Pancreas (tissue), 10 donors: Measurements from ENCODE around the gene BPIFB1. TPM values are rescaled to one million over a fixed set of nuclear protein-coding genes. Genes with fewer than 3 reads are reported as not detected.

Experiments used
- ATAC-seq, 4 donors: fragments of 200-7000 bp; cut with Tn5 transposase; one replicate each; pipeline versions ENCODE4 v1.8.0 to v1.9.1; 2020; ENCODE audit warnings: mild to moderate bottlenecking in 4 of 4, moderate library complexity in 4 of 4
- DNase-seq, 6 donors: peaks; one replicate each; pipeline ENCODE4 v3.0.0-alpha.2; 2020
- FAIRE-seq: peaks from 2 replicates; lab custom pipeline; 2012; peaks lifted over from hg19 to GRCh38; lab: Jason Lieb, UNC
- H3K27ac ChIP-seq, 4 donors: fragments of 200-600 bp; sonication (generic); 1 replicate in 3 of 4; 2 replicates in 1 of 4; pipeline versions ENCODE4 v1.5.0 to v1.8.0; 2020
- H3K27me3 ChIP-seq, 4 donors: fragments of 200-600 bp; one replicate each; pipeline ENCODE4 v1.8.0; 2021
- H3K36me3 ChIP-seq, 3 donors: fragments of 200-600 bp; sonication (generic) in 1 of 3; one replicate each; pipeline versions ENCODE4 v1.5.0 to v1.8.0; 2020 to 2021
- H3K4me1 ChIP-seq, 3 donors: fragments of 200-600 bp; one replicate each; pipeline ENCODE4 v1.8.0; 2021
- H3K4me3 ChIP-seq, 4 donors: fragments of 200-600 bp; sonication (generic) in 2 of 4; one replicate each; pipeline versions ENCODE4 v1.5.0 to v1.8.0; 2020 to 2021
- H3K9me3 ChIP-seq, 4 donors: fragments of 200-600 bp; one replicate each; pipeline ENCODE4 v1.8.0; 2021
- WGBS, 2 donors: extraction: QIAGEN DNeasy Blood & Tissue Kit; methylation state at CpG; one replicate each; pipeline ENCODE4 v1.1.7; 2013; 5-methylcytosine and 5-hydroxymethylcytosine counted together
- intact Hi-C, 3 donors: fragments of 100-400 bp; cut with DNase I; formaldehyde crosslinking; loops; one replicate each; pipeline versions ENCODE4 v1.11.1 to v1.14.2; 2022
- polyA plus RNA-seq, 2 donors: library from polyadenylated mRNA; stranded (reverse); fragments of 200-250 nt; gene quantifications; one replicate each; pipeline ENCODE4 v1.2.3, GENCODE V29; 2013
- total RNA-seq, 6 donors: library from RNA; stranded (reverse); fragmentation: NEBNext Ultra II Directional in 4 of 6; extraction: Animal tissue kit (Norgen Biotek cat#: 25700) in 4 of 6; gene quantifications; one replicate each; pipeline versions ENCODE4 v1.2.1 to v1.2.4, GENCODE V29; 2021 to 2023
- TF ChIP-seq, protein P1 (sequence below), 4 donors: fragments of 200-600 bp; sonication (generic) in 3 of 4; IDR thresholded peaks; one replicate each; pipeline versions ENCODE4 v1.5.0 to v1.8.0; 2021; ENCODE audit warnings: antibody characterized with exemption in 4 of 4
- donor health status: healthy with polysubstance abuse.
- donor health status: DM: no; HTN: no; CAD: no; lungs with moderate emphysema.
- donor health status: DM: no; HTN: no; CAD: no.
- donor health status: control.
- donor health status: control.
- donor health status: Bipolar disorder and iron deficiency.
- donor health status: DM: yes; HTN: yes; CAD: no.
- donor health status: DM: no; HTN: no; CAD: no.
- donor health status: DM: no; HTN: no; CAD: no.
- donor health status: DM: yes; HTN: yes; CAD: no.

Gene BPIFB1
- total and polyA plus RNA-seq, 8 donors: 0.12 to 0.32 TPM; not detected in 6

DNA sequence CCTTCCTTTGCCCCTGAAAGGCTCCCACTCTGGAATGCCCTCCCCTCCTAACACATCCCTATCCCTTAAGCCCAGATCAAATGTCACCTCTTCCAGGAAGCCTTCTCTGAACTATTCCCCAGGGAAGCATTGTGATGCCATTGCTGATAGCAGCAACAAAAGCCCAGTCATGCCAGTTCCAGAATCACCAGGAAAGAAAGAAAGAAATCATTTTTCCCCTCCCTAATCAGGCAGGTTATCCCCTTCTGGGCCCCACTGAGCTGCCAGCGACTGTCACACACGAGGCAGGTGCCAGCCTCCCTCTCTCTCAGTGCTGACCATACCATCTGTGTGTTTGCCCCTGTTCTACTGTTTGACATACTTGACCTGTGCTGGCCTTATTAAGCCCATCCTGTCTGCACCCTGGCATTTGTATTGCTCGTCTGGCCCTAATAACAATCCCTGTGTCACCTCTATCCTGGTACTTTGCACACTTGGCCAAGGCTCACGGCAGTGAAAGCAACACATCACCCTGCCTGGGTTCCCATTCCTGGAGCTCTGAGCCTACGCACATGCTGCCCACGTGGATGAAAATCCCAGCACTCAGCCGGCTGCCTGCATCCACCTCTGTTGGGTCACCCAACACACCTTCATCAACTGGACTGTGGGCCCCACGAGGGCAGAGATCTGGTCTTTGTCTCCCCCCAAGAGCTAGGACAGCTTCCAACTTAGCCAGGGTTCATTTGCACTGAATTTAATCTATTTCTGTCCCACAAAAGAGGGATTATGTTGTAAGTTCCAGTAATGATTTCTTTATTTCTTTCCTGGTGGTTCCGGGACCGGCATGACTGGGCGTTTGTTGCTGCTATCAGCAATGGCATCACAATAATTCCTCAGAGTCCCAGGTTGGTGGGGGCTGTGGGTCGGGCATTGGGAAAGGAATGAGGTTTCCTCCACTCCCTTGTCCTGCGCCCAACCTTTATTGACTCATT is 5.3 kb upstream of the BPIFB1 start:
- Histone ChIP-seq H3K36me3 (no peaks in the 10 kb centered on the region), H3K4me1 (no peaks in the 10 kb centered on the region), H3K4me3 (no peak overlapping the region), H3K9me3 (no peaks in the 10 kb centered on the region), H3K27ac (peak overlapping the region; percentile 5 to 80 (median 62)), H3K27me3 (no peaks in the 10 kb centered on the region)
- whole genome bisulfite sequencing, 2 donors: 29 to 36% methylated on average over 13 of the region's 13 CpGs
- TF ChIP-seq, protein P1, sequence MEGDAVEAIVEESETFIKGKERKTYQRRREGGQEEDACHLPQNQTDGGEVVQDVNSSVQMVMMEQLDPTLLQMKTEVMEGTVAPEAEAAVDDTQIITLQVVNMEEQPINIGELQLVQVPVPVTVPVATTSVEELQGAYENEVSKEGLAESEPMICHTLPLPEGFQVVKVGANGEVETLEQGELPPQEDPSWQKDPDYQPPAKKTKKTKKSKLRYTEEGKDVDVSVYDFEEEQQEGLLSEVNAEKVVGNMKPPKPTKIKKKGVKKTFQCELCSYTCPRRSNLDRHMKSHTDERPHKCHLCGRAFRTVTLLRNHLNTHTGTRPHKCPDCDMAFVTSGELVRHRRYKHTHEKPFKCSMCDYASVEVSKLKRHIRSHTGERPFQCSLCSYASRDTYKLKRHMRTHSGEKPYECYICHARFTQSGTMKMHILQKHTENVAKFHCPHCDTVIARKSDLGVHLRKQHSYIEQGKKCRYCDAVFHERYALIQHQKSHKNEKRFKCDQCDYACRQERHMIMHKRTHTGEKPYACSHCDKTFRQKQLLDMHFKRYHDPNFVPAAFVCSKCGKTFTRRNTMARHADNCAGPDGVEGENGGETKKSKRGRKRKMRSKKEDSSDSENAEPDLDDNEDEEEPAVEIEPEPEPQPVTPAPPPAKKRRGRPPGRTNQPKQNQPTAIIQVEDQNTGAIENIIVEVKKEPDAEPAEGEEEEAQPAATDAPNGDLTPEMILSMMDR (IDR thresholded peaks at IDR 0.05): no peak
- peak; percentile 67 to 86 (median 81) for ATAC-seq
- FAIRE-seq: no peak
- intact Hi-C loops: no loop called here
- DNase-seq: peak in 2 of 6 donors; percentile 49 to 61

DNA sequence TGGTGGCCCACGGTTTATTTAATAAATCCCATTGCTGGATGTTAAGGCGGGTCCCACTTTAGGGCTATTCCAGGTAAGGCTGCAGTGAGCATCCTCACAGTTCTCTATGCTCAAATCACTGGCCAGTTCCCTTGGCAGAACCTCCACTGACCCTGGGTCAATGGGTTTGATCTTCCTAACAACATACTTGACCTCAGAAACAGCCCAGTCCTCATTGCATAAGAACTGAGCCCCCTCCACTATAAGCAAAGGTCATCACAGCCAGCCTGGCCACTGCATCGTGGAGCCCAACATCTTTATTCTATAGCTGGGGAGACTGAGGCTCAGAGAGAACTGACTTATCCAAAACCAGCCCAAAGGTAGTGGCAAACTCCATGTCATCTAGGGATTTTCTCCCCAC is 4.3 kb upstream of the BPIFB1 start:
- intact Hi-C loops: no loop called here
- H3K9me3 ChIP-seq: no peaks in the 10 kb centered on the region
- H3K4me3 ChIP-seq: no peak overlapping the region
- peak overlapping the region in 2 of 4 donors; percentile 71 to 80 for H3K27ac ChIP-seq
- WGBS, 2 donors: 51 to 62% methylated on average over 3 of the region's 3 CpGs
- no peaks in the 10 kb centered on the region for H3K4me1 ChIP-seq
- H3K27me3 ChIP-seq: no peaks in the 10 kb centered on the region
- TF ChIP-seq, protein P1 (IDR thresholded peaks at IDR 0.05): no peak
- no peak for FAIRE-seq
- no peak for ATAC-seq
- no peaks in the 10 kb centered on the region for H3K36me3 ChIP-seq
- DNase-seq: no peak

DNA sequence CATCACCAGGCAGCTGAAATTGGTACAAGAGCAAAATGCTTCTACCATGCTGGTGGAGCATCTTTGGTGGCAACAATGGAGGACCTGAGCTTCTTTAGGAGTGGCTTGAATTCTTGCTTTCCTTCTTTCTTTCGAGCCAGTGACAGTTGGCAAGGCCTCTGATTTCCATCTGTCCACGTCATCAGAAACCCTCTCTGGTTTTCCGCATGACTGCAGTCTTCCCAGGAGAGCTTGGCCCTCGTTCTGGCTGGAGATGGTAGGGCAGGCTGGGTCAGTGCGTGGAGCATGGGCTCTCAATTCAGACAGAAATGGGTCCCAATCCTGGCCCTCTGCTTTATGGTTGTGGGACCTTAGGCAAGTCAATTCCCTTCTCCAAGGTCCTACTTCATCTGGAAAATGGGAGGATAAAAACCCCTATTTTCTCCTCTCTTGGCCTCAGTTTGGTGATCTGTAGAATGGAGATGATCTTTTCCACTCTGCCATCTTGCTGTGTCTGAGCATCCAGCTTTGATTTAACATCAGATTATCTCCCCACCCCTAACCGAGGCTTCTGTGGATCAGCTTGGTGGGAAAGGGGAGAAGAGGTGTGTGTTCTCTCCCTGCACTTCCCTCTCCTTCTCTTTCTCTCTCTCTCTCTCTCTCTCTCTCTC is 3.6 kb upstream of the BPIFB1 start:
- H3K4me3 ChIP-seq: no peak overlapping the region
- WGBS, 2 donors: 64 to 74% methylated on average over 6 of the region's 6 CpGs
- H3K9me3 ChIP-seq: no peaks in the 10 kb centered on the region
- TF ChIP-seq, protein P1 (IDR thresholded peaks at IDR 0.05): no peak
- ATAC-seq (no peak), FAIRE-seq (no peak), DNase-seq (no peak)
- no peaks in the 10 kb centered on the region for H3K4me1 ChIP-seq
- intact Hi-C loops: no loop called here
- H3K27me3 ChIP-seq: no peaks in the 10 kb centered on the region
- H3K27ac ChIP-seq: no peak overlapping the region
- no peaks in the 10 kb centered on the region for H3K36me3 ChIP-seq

DNA sequence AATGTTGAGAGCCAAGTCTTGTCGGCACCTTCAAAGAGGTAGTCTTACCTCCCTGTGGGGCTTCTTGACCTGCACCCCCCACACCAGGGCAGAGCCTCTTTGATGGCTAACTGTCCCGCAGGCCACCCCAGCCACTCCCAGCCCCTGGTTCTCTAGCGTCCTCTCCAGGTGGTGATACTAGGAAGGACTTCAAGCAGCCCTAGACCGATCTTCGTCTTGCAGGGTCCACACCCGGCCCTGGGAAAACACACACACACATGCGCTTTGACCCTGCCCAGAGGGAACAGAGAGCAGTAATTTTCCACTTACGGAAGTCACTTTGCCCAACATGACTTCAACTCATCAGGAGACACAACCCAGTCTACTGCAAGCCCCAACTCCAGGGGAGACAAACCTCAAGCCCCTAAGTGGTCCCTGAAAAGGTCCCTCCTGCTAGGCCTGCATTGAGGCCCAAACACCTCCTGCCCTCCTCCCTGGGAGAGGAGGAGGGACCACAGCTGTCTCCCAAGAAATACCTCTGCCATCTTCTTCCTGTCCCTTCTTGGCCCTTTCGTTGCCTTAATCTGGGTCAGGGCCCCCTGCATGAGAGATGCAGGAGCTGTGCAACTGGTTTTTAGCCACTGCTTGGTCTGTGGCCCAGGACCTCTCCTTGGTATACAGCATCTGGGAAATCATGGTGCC is 2.9 kb upstream of the BPIFB1 start:
- WGBS, 2 donors: 74 to 78% methylated on average over 9 of the region's 9 CpGs
- Histone ChIP-seq H3K27ac (no peak overlapping the region), H3K36me3 (no peaks in the 10 kb centered on the region), H3K4me1 (no peaks in the 10 kb centered on the region), H3K9me3 (no peaks in the 10 kb centered on the region), H3K27me3 (no peaks in the 10 kb centered on the region), H3K4me3 (no peak overlapping the region)
- TF ChIP-seq, protein P1 (IDR thresholded peaks at IDR 0.05): no peak
- DNase-seq: no peak
- ATAC-seq: no peak
- FAIRE-seq: no peak
- intact Hi-C loops: no loop called here
